K562 (cell line): ENCODE measurements around the gene CRTAP. TPM values are rescaled to one million over a fixed set of nuclear protein-coding genes. Genes with fewer than 3 reads are reported as not detected.

Experiments used
- ARID2 ChIP-seq: fragments of 450-650 bp; IDR thresholded peaks from 2 replicates; pipeline ENCODE4 v1.6.1; 2017; ENCODE audit warnings: antibody characterized with exemption, mild to moderate bottlenecking
- CBX3 ChIP-seq, 2 experiments: IDR thresholded peaks; 1 replicate in 1 of 2; 2 replicates in 1 of 2; pipeline ENCODE4 v1.6.1; 2012; ENCODE audit warnings: inconsistent platforms in 2 of 2, low read length in 2 of 2, borderline replicate concordance in 1 of 2, control low read depth in 1 of 2
- E2F3 ChIP-seq: fragments of 250-450 bp; sonication (Bioruptor Pico); IDR thresholded peaks from 2 replicates; pipeline ENCODE4 v1.4.0; 2020; ENCODE audit warnings: mild to moderate bottlenecking
- GATAD2A ChIP-seq: fragments of 450-650 bp; IDR thresholded peaks from 2 replicates; pipeline ENCODE4 v1.6.1; 2017
- JUN ChIP-seq, 2 experiments: sonication (generic) in 1 of 2; formaldehyde crosslinking in 1 of 2; IDR thresholded peaks; 2 replicates each; pipeline versions ENCODE4 v1.6.1 to v1.8.0; 2012 to 2022; ENCODE audit warnings: borderline replicate concordance in 2 of 2, mild to moderate bottlenecking in 2 of 2, improper control_type of control experiment in 1 of 2, low read depth in 1 of 2, low read length in 1 of 2, missing genetic modification reagents in 1 of 2
- LARP7 ChIP-seq: fragments of 450-650 bp; IDR thresholded peaks from 2 replicates; pipeline ENCODE4 v1.6.1; 2016
- MYBL2 ChIP-seq, 2 experiments: fragments of 450-650 bp in 1 of 2; sonication (generic) in 1 of 2; formaldehyde crosslinking in 1 of 2; IDR thresholded peaks; 2 replicates each; pipeline versions ENCODE4 v1.6.1 to v1.8.1; 2017 to 2022; ENCODE audit warnings: borderline replicate concordance in 1 of 2, inconsistent platforms in 1 of 2, low read depth in 1 of 2, mild to moderate bottlenecking in 1 of 2, missing genetic modification reagents in 1 of 2, moderate library complexity in 1 of 2
- RAD21 ChIP-seq, 2 experiments: fragments of 250-450 bp in 1 of 2; fragments of 450-650 bp in 1 of 2; sonication (Bioruptor Pico) in 1 of 2; formaldehyde crosslinking in 1 of 2; IDR thresholded peaks in 1 of 2; conservative IDR thresholded peaks in 1 of 2; 2 replicates each; pipeline versions ENCODE4 v1.4.0 to v1.8.0; 2020 to 2022; ENCODE audit warnings: mild to moderate bottlenecking in 2 of 2, moderate library complexity in 1 of 2
- SIX5 ChIP-seq, 2 experiments: IDR thresholded peaks; 2 replicates each; pipeline ENCODE4 v1.6.1; 2011; ENCODE audit warnings: low read length in 2 of 2, borderline replicate concordance in 1 of 2, low read depth in 1 of 2, mild to moderate bottlenecking in 1 of 2, moderate library complexity in 1 of 2; ENCODE audit not compliant: insufficient read depth in 1 of 2
- U2AF1 ChIP-seq: fragments of 200-400 bp; formaldehyde crosslinking; optimal IDR thresholded peaks from 2 replicates; pipeline ENCODE3; 2017; ENCODE audit warnings: mild to moderate bottlenecking, low read depth, low read length, moderate library complexity
- XRCC5 ChIP-seq: fragments of 200-400 bp; formaldehyde crosslinking; IDR thresholded peaks from 2 replicates; pipeline ENCODE4 v1.6.1; 2017; ENCODE audit warnings: low read depth, mild to moderate bottlenecking, low read length
- ZNF121 ChIP-seq: sonication (generic); formaldehyde crosslinking; conservative IDR thresholded peaks from 2 replicates; pipeline ENCODE4 v1.8.0; 2022; ENCODE audit warnings: missing genetic modification reagents
- polyA plus RNA-seq, 8 experiments: library from polyadenylated mRNA; depleted of rRNA in 4 of 8; stranded (reverse) in 5 of 8; unstranded in 3 of 8; fragments of >200 nt; fragmentation: Nextera tagmentation in 2 of 8; fragmentation: Illumina TruSeq in 1 of 8; extraction: Ambion mirVana in 2 of 8; extraction: Trizol in 1 of 8; gene quantifications; 2 replicates each; pipeline versions ENCODE4 v1.2.1 to v1.2.3, GENCODE V29; 2011 to 2014; ENCODE audit warnings: inconsistent platforms in 1 of 8, missing spikeins in 1 of 8
- total RNA-seq, 7 experiments: library from RNA; depleted of rRNA in 6 of 7; stranded (reverse); fragments of >200 nt in 6 of 7; fragmentation: Illumina TruSeq in 2 of 7; extraction: Trizol in 2 of 7; gene quantifications; 2 replicates each; pipeline versions ENCODE4 v1.2.1 to v1.2.3, GENCODE V29; 2011 to 2021; ENCODE audit warnings: low replicate concordance in 1 of 7
- TF ChIP-seq, protein P1 (sequence below): fragments of 250-450 bp; sonication (Bioruptor Pico); IDR thresholded peaks from 2 replicates; pipeline ENCODE4 v1.5.0; 2021
- TF ChIP-seq, protein P2 (sequence below): fragments of 200-800 bp; sonication (Bioruptor generic); IDR thresholded peaks from 2 replicates; pipeline ENCODE4 v1.6.1; 2017; ENCODE audit warnings: missing genetic modification characterization, missing compliant biosample characterization
- TF ChIP-seq, protein P3 (sequence below): fragments of 450-650 bp; IDR thresholded peaks from 2 replicates; pipeline ENCODE4 v1.7.0; 2016; ENCODE audit warnings: borderline replicate concordance
- TF ChIP-seq, protein P4 (sequence below): fragments of 450-650 bp; conservative IDR thresholded peaks from 2 replicates; pipeline ENCODE4 v1.6.1; 2016; ENCODE audit warnings: missing genetic modification characterization, low read depth, mild to moderate bottlenecking, control low read depth, missing compliant biosample characterization

Gene CRTAP
- total and polyA plus RNA-seq, 9 of the 15 experiments (the other 6 are each of a cell fraction or from before 2014, with no cell fraction given): 10.0 to 121 (median 53.0) TPM

DNA sequence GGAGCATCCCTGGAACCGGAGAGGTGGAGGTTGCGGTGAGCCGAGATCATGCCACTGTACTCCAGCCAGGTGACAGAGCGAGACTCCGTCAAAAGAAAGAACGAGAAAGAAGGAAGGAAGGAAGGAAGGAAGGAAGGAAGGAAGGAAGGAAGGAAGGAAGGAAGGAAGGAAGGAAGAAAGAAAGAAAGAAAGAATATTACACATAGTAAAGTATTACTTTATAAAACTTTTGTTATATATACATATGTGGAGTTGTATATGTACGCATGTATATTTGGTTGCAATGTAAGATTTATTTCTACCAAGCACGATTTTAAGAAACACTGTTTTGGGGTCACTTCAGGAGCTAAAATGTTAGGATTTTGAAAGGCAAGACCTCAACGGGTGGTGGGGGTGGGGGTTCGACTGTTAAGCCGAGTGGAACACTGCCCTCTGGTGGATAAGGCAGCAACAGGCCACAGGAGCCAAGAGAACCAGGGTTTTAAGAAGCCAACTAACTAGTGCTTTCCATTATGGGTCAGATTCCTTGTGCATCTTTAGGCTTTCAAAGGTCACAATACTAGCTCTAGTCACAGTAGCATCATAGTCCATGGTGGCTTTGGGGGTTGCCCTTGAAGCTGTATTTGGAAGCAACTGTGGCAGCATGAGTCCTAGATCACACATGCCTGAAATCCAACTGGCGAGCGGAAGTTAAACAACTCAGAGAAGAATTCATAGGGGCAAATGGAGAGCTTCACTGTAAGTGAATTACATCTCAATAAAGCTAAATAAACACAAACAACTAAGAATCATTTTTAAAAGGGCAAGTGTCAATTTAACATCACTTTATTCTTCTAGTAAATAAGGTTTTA, 39.4 kb upstream of the CRTAP start (continued):
- TF ChIP-seq, protein P1, sequence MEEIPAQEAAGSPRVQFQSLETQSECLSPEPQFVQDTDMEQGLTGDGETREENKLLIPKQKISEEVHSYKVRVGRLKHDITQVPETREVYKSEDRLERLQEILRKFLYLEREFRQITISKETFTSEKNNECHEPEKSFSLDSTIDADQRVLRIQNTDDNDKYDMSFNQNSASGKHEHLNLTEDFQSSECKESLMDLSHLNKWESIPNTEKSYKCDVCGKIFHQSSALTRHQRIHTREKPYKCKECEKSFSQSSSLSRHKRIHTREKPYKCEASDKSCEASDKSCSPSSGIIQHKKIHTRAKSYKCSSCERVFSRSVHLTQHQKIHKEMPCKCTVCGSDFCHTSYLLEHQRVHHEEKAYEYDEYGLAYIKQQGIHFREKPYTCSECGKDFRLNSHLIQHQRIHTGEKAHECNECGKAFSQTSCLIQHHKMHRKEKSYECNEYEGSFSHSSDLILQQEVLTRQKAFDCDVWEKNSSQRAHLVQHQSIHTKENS (CRISPR knock-in tag): no peak
- TF ChIP-seq, protein P2, sequence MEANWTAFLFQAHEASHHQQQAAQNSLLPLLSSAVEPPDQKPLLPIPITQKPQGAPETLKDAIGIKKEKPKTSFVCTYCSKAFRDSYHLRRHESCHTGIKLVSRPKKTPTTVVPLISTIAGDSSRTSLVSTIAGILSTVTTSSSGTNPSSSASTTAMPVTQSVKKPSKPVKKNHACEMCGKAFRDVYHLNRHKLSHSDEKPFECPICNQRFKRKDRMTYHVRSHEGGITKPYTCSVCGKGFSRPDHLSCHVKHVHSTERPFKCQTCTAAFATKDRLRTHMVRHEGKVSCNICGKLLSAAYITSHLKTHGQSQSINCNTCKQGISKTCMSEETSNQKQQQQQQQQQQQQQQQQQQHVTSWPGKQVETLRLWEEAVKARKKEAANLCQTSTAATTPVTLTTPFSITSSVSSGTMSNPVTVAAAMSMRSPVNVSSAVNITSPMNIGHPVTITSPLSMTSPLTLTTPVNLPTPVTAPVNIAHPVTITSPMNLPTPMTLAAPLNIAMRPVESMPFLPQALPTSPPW (CRISPR knock-in tag): peak; percentile 68
- TF ChIP-seq, protein P3, sequence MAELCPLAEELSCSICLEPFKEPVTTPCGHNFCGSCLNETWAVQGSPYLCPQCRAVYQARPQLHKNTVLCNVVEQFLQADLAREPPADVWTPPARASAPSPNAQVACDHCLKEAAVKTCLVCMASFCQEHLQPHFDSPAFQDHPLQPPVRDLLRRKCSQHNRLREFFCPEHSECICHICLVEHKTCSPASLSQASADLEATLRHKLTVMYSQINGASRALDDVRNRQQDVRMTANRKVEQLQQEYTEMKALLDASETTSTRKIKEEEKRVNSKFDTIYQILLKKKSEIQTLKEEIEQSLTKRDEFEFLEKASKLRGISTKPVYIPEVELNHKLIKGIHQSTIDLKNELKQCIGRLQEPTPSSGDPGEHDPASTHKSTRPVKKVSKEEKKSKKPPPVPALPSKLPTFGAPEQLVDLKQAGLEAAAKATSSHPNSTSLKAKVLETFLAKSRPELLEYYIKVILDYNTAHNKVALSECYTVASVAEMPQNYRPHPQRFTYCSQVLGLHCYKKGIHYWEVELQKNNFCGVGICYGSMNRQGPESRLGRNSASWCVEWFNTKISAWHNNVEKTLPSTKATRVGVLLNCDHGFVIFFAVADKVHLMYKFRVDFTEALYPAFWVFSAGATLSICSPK: no peak
- TF ChIP-seq XRCC5 (peak; percentile 86), LARP7 (no peak), MYBL2 (IDR thresholded peaks at IDR 0.05; ENCODE audit: low read depth) (peak; percentile 44; the same call in 1 of the 2 replicates), MYBL2 (CRISPR knock-in tag; IDR thresholded peaks at IDR 0.05; ENCODE audit: borderline replicate concordance) (no peak), ARID2 (peak; percentile 87; the same call in 1 of the 2 replicates), U2AF1 (peak; percentile 47), RAD21 (CRISPR knock-in tag; conservative IDR thresholded peaks at IDR 0.05 in 1 of 2, IDR thresholded peaks at IDR 0.05 in 1 of 2) (peak; percentile 82 to 95), ZNF121 (CRISPR knock-in tag) (no peak), JUN (IDR thresholded peaks at IDR 0.05; ENCODE audit: borderline replicate concordance, low read depth, low read length) (no peak), JUN (CRISPR knock-in tag; IDR thresholded peaks at IDR 0.05; ENCODE audit: borderline replicate concordance) (no peak), E2F3 (CRISPR knock-in tag) (no peak), CBX3 (IDR thresholded peaks at IDR 0.05; ENCODE audit: borderline replicate concordance in 1 of 2, low read length in 2 of 2) (peak in 1 of 2 experiments; percentile 81; a peak in 1 of 3 replicates), GATAD2A (0 out of 2 replicates have a peak, but pooled peaks have one; percentile 14), SIX5 (IDR thresholded peaks at IDR 0.05; ENCODE audit: borderline replicate concordance in 1 of 2, insufficient read depth in 1 of 2, low read depth in 1 of 2, low read length in 2 of 2) (no peak)
- TF ChIP-seq, protein P4, sequence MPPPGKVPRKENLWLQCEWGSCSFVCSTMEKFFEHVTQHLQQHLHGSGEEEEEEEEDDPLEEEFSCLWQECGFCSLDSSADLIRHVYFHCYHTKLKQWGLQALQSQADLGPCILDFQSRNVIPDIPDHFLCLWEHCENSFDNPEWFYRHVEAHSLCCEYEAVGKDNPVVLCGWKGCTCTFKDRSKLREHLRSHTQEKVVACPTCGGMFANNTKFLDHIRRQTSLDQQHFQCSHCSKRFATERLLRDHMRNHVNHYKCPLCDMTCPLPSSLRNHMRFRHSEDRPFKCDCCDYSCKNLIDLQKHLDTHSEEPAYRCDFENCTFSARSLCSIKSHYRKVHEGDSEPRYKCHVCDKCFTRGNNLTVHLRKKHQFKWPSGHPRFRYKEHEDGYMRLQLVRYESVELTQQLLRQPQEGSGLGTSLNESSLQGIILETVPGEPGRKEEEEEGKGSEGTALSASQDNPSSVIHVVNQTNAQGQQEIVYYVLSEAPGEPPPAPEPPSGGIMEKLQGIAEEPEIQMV (tag): 0 out of 2 replicates have a peak, but pooled peaks have one; percentile 42
